Ishikawa (cell line): ENCODE data around the gene HTR4.

Experiments used
- EP300 ChIP-seq: IDR thresholded peaks from 2 replicates; pipeline ENCODE4 v1.6.1; 2012; ENCODE audit warnings: borderline replicate concordance
- FOXM1 ChIP-seq: IDR thresholded peaks from 2 replicates; pipeline ENCODE4 v1.6.1; 2012; ENCODE audit warnings: low read depth, borderline replicate concordance
- TAF1 ChIP-seq: IDR thresholded peaks from 2 replicates; pipeline ENCODE4 v1.6.1; 2012; ENCODE audit warnings: low read depth, mild to moderate bottlenecking
- TCF12 ChIP-seq: IDR thresholded peaks from 2 replicates; pipeline ENCODE4 v1.6.1; 2012; ENCODE audit warnings: low read depth
- YY1 ChIP-seq: IDR thresholded peaks from 2 replicates; pipeline ENCODE4 v1.6.1; 2012; ENCODE audit warnings: low read depth

DNA sequence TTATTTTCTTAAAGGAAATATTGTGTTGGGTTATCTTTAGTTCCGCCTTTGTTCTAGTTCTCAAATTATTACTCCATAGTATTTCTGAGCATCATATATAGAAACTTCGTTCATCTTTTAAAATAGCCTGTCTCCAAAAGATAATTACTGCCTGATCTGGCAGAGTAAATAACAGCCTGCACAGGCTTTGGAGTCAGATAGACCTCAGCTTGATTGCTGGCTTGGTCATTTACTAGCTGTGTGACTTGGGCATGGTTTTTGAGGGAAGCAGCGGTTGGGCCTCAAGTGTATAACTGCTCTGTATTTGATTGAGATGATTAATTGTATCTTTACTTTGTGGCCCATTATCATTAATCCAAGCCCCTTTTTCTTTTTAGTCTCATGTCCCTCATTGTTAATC is 220.5 kb downstream of the HTR4 start:
- no peak for TF ChIP-seq TCF12
- TF ChIP-seq FOXM1: no peak
- TF ChIP-seq YY1: no peak
- no peak for TF ChIP-seq TAF1
- TF ChIP-seq EP300: no peak
